ENCODE results near the gene PCDHB14.
"Not testable (repeated sequence)": the region's sequence is repeated elsewhere in the genome, so short reads cannot be mapped to it uniquely, and the experiment has no call there.

Gene PCDHB14

GRCh38 chr5:141210281-141210680 lies 12.9 kb upstream of the PCDHB14 start:
- not testable (repeated sequence) for DNase-seq (ENCODE audit: low read depth in 1 of 2, low spot score in 1 of 2)

- DNase-seq (ENCODE audit: low read depth in 1 of 2, low spot score in 1 of 2) = not testable (repeated sequence)
Observed at GRCh38 chr5:141210849-141211248, 12.3 kb upstream of the PCDHB14 start.

- not testable (repeated sequence) for DNase-seq (ENCODE audit: low read depth in 1 of 2, low spot score in 1 of 2)
Observed at GRCh38 chr5:141213656-141214339, 9.3 kb upstream of the PCDHB14 start, which contains the start of gene PCDHB13. Gene PCDHB13, plus strand, starts transcription at chr5:141213919. Its CDS starts 205 bp downstream, at chr5:141214124.

- not testable (repeated sequence) for DNase-seq (ENCODE audit: low read depth in 1 of 2, low spot score in 1 of 2)
Observed at GRCh38 chr5:141214583-141214982, 8.6 kb upstream of the PCDHB14 start.

DNA sequence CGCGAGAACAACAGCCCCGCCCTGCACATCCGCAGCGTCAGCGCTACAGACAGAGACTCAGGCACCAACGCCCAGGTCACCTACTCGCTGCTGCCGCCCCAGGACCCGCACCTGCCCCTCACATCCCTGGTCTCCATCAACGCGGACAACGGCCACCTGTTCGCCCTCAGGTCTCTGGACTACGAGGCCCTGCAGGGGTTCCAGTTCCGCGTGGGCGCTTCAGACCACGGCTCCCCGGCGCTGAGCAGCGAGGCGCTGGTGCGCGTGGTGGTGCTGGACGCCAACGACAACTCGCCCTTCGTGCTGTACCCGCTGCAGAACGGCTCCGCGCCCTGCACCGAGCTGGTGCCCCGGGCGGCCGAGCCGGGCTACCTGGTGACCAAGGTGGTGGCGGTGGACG lies 7.6 kb upstream of the PCDHB14 start:
- DNase-seq (ENCODE audit: low read depth in 1 of 2, low spot score in 1 of 2) = not testable (repeated sequence)

GRCh38 chr5:141216035-141216434 lies 7.1 kb upstream of the PCDHB14 start:
- DNase-seq (ENCODE audit: low read depth in 1 of 2, low spot score in 1 of 2) = not testable (repeated sequence)

- not testable (repeated sequence) for DNase-seq (ENCODE audit: low read depth in 1 of 2, low spot score in 1 of 2)
Observed at GRCh38 chr5:141224844-141225243, 1.7 kb downstream of the PCDHB14 start.

DNA sequence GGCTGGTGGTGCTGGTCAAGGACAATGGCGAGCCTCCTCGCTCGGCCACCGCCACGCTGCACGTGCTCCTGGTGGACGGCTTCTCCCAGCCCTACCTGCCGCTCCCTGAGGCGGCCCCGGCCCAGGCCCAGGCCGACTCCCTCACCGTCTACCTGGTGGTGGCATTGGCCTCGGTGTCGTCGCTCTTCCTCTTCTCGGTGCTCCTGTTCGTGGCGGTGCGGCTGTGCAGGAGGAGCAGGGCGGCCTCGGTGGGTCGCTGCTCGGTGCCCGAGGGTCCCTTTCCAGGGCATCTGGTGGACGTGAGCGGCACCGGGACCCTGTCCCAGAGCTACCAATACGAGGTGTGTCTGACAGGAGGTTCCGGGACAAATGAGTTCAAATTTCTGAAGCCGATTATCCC lies 2.3 kb downstream of the PCDHB14 start:
- not testable (repeated sequence) for DNase-seq (ENCODE audit: low read depth in 1 of 2, low spot score in 1 of 2)

DNA sequence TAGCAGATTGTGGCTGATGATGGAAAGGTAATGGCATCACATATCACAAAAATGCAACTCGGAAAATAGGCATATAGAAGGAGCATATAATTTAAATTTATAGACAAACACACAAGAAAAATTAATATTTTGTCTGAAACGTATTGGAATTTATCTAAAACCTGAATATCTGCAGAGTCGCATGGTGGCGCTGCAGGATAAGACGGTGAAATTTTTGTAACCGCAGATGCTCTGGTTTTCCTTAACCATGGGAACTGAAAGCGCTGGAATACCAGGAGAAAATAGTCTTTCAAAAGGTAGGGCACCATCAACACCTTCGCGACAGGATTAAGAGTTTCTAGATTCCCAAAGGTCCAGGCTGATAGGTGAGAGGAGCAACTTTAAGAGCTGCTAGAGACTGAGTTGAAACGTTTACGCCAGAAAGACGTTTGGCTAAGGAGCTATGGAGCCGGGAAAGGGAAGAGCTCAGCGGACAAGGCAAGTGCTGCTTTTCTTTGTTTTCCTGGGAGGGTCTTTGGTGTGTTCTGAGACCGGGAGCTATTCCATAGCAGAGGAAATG lies 11.0 kb downstream of the PCDHB14 start:
- no peak for DNase-seq (ENCODE audit: low read depth in 1 of 2, low spot score in 1 of 2)

GRCh38 chr5:141235922-141236321 lies 12.8 kb downstream of the PCDHB14 start:
- not testable (repeated sequence) for DNase-seq (ENCODE audit: low read depth in 1 of 2, low spot score in 1 of 2)

- no peak for DNase-seq (ENCODE audit: low read depth in 1 of 2, low spot score in 1 of 2)
Observed at GRCh38 chr5:141236516-141237313, 13.6 kb downstream of the PCDHB14 start.

DNA sequence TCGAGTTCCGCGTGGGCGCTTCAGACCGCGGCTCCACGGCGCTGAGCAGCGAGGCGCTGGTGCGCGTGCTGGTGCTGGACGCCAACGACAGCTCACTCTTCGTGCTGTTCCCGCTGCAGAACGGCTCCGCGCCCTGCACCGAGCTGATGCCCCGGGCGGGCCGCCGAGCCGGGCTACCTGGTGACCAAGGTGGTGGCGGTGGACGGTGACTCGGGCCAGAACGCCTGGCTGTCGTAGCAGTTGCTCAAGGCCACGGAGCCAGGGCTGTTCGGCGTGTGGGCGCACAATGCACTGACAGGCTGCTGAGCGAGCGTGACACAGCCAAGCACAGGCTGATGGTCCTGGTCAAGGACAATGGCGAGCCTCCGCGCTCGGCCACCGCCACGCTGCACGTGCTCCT lies 18.4 kb downstream of the PCDHB14 start:
- DNase-seq (ENCODE audit: low read depth in 1 of 2, low spot score in 1 of 2) = no peak

DNA sequence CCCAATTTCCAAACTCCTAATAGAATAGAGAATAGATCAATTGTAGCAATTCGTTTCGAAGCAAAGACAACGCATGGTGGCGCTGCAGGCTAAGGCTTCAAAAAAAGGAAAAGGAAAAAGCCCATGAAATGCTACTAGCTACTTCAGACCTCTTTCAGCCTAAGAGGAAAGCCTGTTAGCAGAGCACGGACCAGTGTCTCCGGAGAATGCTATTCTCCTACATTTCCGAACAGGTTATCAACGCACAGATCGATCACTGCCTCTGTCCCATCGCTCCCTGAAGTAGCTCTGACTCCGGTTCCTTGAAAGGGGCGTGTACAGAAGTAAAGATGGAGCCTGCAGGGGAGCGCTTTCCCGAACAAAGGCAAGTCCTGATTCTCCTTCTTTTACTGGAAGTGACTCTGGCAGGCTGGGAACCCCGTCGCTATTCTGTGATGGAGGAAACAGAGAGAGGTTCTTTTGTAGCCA lies 22.1 kb downstream of the PCDHB14 start, which contains the start of gene PCDHB15:
Gene PCDHB15, plus strand, starts transcription at position 146 of the 468 bp plus-strand sequence. Its CDS starts 184 bp downstream, at position 330.
- no peak for DNase-seq (ENCODE audit: low read depth in 1 of 2, low spot score in 1 of 2)

- DNase-seq (ENCODE audit: low read depth in 1 of 2, low spot score in 1 of 2) = not testable (repeated sequence)
Observed at GRCh38 chr5:141246971-141247370, 23.8 kb downstream of the PCDHB14 start.

DNA sequence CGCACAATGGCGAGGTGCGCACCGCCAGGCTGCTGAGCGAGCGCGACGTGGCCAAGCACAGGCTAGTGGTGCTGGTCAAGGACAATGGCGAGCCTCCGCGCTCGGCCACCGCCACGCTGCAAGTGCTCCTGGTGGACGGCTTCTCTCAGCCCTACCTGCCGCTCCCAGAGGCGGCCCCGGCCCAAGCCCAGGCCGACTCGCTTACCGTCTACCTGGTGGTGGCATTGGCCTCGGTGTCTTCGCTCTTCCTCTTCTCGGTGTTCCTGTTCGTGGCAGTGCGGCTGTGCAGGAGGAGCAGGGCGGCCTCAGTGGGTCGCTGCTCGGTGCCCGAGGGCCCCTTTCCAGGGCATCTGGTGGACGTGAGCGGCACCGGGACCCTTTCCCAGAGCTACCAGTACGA lies 24.3 kb downstream of the PCDHB14 start:
- DNase-seq (ENCODE audit: low read depth in 1 of 2, low spot score in 1 of 2) = not testable (repeated sequence)

DNA sequence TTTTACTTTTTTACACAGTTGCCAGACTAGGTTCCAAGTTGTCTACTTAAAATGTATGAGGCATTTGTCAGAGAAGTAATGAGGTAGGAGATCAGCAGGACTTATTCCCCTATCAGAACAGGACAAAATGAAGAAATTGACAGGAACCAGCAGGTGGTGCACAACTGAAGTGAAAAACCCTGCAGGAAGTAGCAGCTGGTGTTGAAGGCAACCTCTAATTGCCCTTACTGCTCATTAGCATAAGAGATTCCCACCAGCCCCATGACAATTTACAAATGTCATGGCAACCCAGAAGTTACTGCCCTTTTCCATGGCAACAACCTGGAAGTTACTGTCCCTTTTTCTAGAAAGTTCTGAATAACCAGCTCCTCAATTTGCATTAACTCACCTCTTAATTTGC lies 27.4 kb downstream of the PCDHB14 start:
- no peak for DNase-seq (ENCODE audit: low read depth in 1 of 2, low spot score in 1 of 2)

DNA sequence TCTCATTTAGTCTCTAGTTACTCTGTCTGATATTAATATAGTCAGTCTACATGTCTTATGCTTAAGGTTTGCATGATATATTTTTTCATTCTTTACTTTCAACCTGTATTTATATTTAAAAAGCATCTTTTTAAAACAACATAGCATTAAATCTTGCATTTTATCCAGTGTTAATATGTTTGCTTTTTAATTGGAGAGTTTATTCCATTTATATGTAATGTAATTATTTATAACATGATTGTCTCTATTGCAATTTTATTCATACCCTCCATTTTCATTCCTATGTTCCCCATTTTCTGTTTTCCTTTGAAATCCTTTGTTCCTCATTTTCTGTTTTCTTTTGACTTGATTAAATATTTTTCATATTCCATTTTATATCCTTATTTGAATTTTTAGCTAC lies 35.3 kb downstream of the PCDHB14 start:
- no peak for DNase-seq (ENCODE audit: low read depth in 1 of 2, low spot score in 1 of 2)

GRCh38 chr5:141258948-141259347 lies 35.8 kb downstream of the PCDHB14 start:
- no peak for DNase-seq (ENCODE audit: low read depth in 1 of 2, low spot score in 1 of 2)

DNA sequence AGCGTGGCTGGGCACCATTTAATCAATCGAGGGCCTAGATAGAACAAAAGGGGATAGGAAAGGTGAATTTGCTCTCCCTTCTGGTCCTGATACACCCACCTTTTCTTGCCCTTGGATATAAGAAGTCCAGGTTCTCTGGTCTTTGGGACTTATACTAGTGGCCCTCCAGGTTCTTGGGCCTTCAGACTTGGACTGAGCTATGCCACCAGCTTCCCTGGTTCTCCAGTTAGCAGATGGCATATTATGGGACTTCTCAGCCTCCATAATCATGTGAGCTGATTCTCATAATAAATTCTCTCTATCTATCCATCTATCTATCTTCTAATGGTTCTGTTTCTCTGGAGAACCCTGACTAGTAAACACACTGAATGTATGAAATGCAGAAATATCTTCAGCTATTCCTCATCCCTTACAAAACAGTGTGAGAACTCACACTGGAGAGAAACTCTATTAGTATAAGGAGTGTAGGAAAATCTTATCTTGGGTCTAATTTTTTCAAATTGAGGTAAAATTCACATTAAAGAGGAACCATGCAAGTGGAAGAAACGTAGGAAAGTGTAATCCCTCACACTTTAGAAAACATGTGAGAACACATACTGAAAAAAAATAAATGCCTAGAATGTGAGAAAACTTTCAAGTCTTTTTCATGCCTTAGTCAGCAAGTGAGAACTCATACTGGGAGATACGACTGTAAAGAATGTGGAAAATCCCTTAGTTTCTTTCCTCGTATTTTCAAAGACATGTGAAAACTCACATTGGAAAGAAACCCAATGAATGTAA lies 37.5 kb downstream of the PCDHB14 start:
- DNase-seq (ENCODE audit: low read depth in 1 of 2, low spot score in 1 of 2) = no peak

DNA sequence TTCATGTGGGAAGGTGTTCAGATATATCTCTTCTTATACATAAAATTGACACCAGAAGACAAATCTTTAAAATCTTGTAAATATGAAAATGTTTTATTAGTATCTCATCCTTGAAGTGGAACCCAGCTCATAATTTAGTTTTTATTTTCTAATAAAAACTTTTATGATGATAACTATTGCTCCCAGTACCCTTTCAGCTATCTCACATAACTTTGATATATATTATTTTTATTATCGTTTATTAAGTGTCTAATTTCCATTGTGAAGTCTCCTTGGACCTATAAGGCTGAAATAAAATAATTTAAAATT lies 38.0 kb downstream of the PCDHB14 start:
- no peak for DNase-seq (ENCODE audit: low read depth in 1 of 2, low spot score in 1 of 2)

DNA sequence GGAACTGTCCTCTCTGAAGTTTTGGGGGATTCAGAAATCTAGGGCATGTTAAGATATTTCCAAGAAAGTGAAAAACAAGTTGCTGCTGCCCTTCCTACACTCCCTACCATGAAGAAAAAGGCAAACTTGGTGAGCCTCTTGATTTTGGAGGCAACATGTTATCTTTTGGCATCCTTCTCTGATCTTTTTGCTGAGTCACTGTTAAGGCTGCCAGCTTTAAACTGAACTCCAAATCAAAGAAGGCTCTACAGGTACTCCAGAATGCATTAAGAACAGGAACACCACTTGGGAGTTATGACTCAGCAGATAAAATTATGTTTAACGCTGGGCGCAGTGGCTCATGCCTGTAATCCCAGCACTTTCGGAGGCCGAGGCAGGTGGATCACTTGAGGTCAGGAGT lies 46.1 kb downstream of the PCDHB14 start:
- DNase-seq (ENCODE audit: low read depth in 1 of 2, low spot score in 1 of 2) = no peak
